Activated T-helper 2 cell treated with anti-CD3 and anti-CD28 coated beads, Interferon-gamma antibody, Interleukin-2, Interleukin-4, amounts not matched to agents 10 μg/mL and 5 μg/mL and 100 μg/mL, durations not matched to agents 14 hours and 24 hours and 36 hours (primary cell): ENCODE measurements around the gene OTUD6A. TPM values are rescaled to one million over a fixed set of nuclear protein-coding genes. Genes with fewer than 3 reads are reported as not detected.

Experiments used
- DNase-seq: peaks from one replicate; pipeline ENCODE4 v3.0.0; 2021; ENCODE audit warnings: low spot score
- H3K27ac Mint-ChIP-seq: one replicate; pipeline ENCODE4 v1.8.0; 2021; ENCODE audit warnings: mixed read lengths
- H3K27me3 Mint-ChIP-seq: one replicate; pipeline ENCODE4 v1.8.0; 2021; ENCODE audit warnings: low read depth, mixed read lengths
- H3K36me3 Mint-ChIP-seq: one replicate; pipeline ENCODE4 v1.8.0; 2021; ENCODE audit warnings: low read depth, mixed read lengths
- H3K4me1 Mint-ChIP-seq: one replicate; pipeline ENCODE4 v1.8.0; 2021; ENCODE audit warnings: low read depth, mixed read lengths
- H3K4me3 Mint-ChIP-seq: one replicate; pipeline ENCODE4 v1.8.0; 2021; ENCODE audit warnings: low read depth, mild to moderate bottlenecking, moderate library complexity, mixed read lengths
- H3K9me3 Mint-ChIP-seq: one replicate; pipeline ENCODE4 v1.8.0; 2021; ENCODE audit warnings: mixed read lengths
- intact Hi-C: fragments of 100-400 bp; cut with micrococcal nuclease; formaldehyde crosslinking; loops from one replicate; pipeline ENCODE4 v1.15.1; 2023
- total RNA-seq: library from RNA; stranded (reverse); gene quantifications from 2 replicates; pipeline ENCODE4 v1.2.3, GENCODE V29; 2022

The OTUD6A gene
- total RNA-seq, 1 donor from 2014 or later, result not detected

GRCh38 chrX:70054391-70054790 is 7.9 kb upstream of the OTUD6A start:
- H3K27ac Mint-ChIP-seq, result no peak overlapping the region
- H3K4me3 Mint-ChIP-seq, result no peak overlapping the region
- peaks cover 2% of the 10 kb centered on the region for H3K27me3 Mint-ChIP-seq
- no peaks in the 10 kb centered on the region for H3K9me3 Mint-ChIP-seq
- no peak for DNase-seq
- no peaks in the 10 kb centered on the region for H3K4me1 Mint-ChIP-seq
- intact Hi-C loops, result no loop called here
- H3K36me3 Mint-ChIP-seq, result no peaks in the 10 kb centered on the region

- H3K27me3 Mint-ChIP-seq, result peaks cover 2% of the 10 kb centered on the region
- H3K4me1 Mint-ChIP-seq, result no peaks in the 10 kb centered on the region
- H3K4me3 Mint-ChIP-seq, result no peak overlapping the region
- no peak for DNase-seq
- intact Hi-C loops, result no loop called here
- no peaks in the 10 kb centered on the region for H3K36me3 Mint-ChIP-seq
- H3K9me3 Mint-ChIP-seq, result no peaks in the 10 kb centered on the region
- no peak overlapping the region for H3K27ac Mint-ChIP-seq
Measured at GRCh38 chrX:70062961-70063550, 799 bp downstream of the OTUD6A start.

DNA sequence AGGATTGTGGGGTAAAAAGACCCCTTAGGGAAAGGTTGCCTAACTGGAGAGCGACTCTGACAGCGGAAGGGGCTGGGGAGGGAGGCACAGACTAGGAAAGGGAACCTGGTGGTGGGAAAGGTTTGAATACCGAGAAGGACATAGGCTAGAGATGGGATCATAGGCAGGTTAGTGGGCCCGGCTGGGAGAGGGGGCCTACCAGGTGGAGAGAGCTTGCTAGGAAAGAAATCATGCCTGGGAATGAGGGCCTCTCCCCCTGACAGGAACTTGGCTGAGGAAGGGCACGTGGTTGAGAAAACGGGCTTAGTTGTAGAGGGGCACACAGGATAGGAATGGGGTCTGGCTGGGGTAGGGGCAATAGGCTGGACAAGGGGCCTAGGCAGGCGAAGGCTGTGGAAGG is 4.4 kb downstream of the OTUD6A start:
- no peak for DNase-seq
- H3K4me1 Mint-ChIP-seq, result no peaks in the 10 kb centered on the region
- H3K27me3 Mint-ChIP-seq, result no peaks in the 10 kb centered on the region
- no peaks in the 10 kb centered on the region for H3K36me3 Mint-ChIP-seq
- H3K27ac Mint-ChIP-seq, result no peak overlapping the region
- no peak overlapping the region for H3K4me3 Mint-ChIP-seq
- intact Hi-C loops, result no loop called here
- H3K9me3 Mint-ChIP-seq, result no peaks in the 10 kb centered on the region

- Mint-ChIP-seq H3K27ac (no peak overlapping the region), H3K4me1 (no peaks in the 10 kb centered on the region), H3K9me3 (no peaks in the 10 kb centered on the region), H3K4me3 (no peak overlapping the region), H3K27me3 (peaks cover 1% of the 10 kb centered on the region), H3K36me3 (no peaks in the 10 kb centered on the region)
- no peak for DNase-seq
- intact Hi-C loops, result no loop called here
Measured at GRCh38 chrX:70079297-70079696, 17.0 kb downstream of the OTUD6A start.

DNA sequence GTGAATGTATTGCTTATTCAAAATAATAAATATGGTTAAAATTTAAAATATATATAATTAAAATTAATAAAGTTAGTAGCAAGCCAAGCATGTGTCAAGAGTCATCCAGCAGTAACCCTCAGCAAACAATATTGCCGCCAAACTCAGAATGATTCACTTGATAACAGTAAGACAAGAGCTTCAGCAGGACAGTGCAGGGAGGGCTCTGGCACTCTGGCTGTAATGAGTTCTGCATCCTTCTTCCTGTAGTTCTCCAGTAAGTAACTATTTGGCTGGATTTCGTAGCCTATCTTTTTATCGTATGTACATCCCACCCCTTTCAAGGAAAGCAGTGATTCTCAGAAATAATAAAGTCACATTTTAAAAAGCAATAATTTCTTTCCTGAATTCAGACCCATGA is 17.6 kb downstream of the OTUD6A start:
- Mint-ChIP-seq H3K27me3 (peaks cover 1% of the 10 kb centered on the region), H3K9me3 (no peaks in the 10 kb centered on the region), H3K27ac (no peak overlapping the region), H3K4me1 (no peaks in the 10 kb centered on the region), H3K4me3 (no peak overlapping the region), H3K36me3 (no peaks in the 10 kb centered on the region)
- intact Hi-C loops, result no loop called here
- no peak for DNase-seq

DNA sequence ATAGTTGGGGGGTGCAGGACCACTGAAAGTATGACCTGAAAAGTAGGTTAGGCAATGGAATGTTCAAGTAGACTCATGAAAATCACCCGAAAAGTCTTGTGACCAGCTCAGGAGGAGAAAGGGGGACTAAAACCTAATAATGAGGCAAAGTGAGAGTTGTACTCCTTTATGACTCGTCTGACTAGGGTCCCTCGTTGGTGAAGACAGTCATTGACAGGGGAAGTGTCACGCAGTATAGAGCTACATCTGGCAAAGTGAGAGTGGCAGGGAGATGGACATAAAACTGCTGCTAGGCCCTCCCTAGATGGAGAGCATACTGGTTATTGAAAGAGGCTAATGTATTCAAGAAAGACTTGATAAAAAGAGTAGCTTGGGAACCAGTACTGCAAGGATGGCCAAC is 20.5 kb downstream of the OTUD6A start:
- H3K27me3 Mint-ChIP-seq, result peaks cover 1% of the 10 kb centered on the region
- no peak overlapping the region for H3K4me3 Mint-ChIP-seq
- no peaks in the 10 kb centered on the region for H3K9me3 Mint-ChIP-seq
- H3K36me3 Mint-ChIP-seq, result no peaks in the 10 kb centered on the region
- H3K4me1 Mint-ChIP-seq, result no peaks in the 10 kb centered on the region
- H3K27ac Mint-ChIP-seq, result no peak overlapping the region
- intact Hi-C loops, result no loop called here
- DNase-seq, result no peak

DNA sequence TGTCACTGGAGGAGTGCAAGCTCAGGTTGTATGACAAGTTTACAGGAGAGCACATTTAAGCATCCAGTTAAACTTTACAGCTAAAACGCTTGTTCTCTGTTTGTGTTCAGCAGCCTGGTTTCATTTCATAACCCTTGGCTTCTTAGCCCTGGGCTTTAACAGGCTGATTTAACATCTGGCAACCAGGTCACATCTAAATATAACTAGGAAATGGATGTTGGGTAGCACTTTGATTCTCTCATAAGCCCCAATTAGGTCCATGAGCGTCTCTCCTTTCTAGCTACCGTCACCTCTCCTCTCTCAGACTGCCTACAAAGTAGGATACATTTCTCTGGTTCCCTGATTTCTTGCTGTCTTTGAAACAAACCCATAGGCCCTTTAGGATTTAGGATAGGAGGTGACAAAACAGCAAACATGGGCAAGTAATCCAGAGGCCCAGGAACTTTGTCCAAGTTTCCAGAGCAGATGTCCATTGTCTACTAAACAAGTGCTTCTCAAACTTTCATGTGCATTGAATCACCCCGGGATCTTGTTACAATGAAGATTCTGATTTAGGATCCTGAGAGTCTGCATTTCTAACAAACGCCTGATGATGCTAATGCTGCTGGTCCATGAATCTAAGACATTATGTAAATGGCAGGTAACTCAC is 22.5 kb downstream of the OTUD6A start:
- DNase-seq, result no peak
- Mint-ChIP-seq H3K9me3 (no peaks in the 10 kb centered on the region), H3K4me3 (no peak overlapping the region)

DNA sequence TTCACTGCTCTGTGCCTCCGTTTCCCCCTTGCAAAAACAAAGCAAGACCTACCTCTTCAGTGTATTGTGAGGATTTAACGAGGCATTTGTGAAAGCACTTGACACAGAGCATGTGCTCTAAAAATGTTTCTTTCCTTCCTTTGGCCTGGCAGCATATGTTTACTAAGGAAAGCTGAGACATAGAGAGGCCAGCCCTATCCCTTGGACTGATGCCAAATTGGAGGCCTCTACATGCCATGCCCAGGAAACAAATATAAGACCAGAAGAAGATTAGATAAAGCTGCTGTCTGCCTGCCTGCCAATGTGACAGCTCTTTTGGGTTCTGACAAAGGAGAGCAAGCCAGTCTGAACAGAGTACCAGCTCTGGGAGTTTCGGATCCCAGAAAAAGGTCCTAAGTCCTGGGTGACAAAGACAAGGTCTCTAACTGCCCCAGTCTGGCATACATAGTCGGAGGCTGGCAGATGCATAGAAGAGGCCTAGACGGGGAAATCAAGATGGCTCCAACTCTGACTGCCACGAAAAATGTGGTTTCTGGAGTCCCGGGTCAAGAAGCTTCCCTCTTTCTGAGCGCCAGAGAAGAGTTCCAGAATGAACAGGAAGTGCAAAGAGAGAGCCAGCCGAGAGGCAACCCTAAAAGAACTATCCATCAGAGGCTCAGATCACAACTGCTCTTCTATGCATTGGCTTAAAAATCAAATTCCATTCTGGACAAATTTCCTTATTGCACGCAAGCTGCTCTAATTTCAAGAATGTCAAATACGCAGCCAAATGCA is 25.8 kb downstream of the OTUD6A start:
- no peak overlapping the region for H3K27ac Mint-ChIP-seq
- H3K36me3 Mint-ChIP-seq, result no peaks in the 10 kb centered on the region
- no peaks in the 10 kb centered on the region for H3K27me3 Mint-ChIP-seq
- H3K9me3 Mint-ChIP-seq, result no peaks in the 10 kb centered on the region
- no peaks in the 10 kb centered on the region for H3K4me1 Mint-ChIP-seq
- no peak for DNase-seq
- intact Hi-C loops, result no loop called here
- no peak overlapping the region for H3K4me3 Mint-ChIP-seq

More for the DNA sequence above, 22.5 kb downstream of the OTUD6A start:
- Mint-ChIP-seq H3K36me3 (no peaks in the 10 kb centered on the region), H3K4me1 (no peaks in the 10 kb centered on the region), H3K27me3 (no peaks in the 10 kb centered on the region), H3K27ac (no peak overlapping the region)
- intact Hi-C loops, result no loop called here

GRCh38 chrX:70088751-70089150 is 26.5 kb downstream of the OTUD6A start:
- no peak overlapping the region for H3K27ac Mint-ChIP-seq
- H3K4me1 Mint-ChIP-seq, result no peaks in the 10 kb centered on the region
- H3K4me3 Mint-ChIP-seq, result no peak overlapping the region
- no peak for DNase-seq
- no peaks in the 10 kb centered on the region for H3K27me3 Mint-ChIP-seq
- H3K9me3 Mint-ChIP-seq, result no peaks in the 10 kb centered on the region
- no peaks in the 10 kb centered on the region for H3K36me3 Mint-ChIP-seq
- intact Hi-C loops, result no loop called here

DNA sequence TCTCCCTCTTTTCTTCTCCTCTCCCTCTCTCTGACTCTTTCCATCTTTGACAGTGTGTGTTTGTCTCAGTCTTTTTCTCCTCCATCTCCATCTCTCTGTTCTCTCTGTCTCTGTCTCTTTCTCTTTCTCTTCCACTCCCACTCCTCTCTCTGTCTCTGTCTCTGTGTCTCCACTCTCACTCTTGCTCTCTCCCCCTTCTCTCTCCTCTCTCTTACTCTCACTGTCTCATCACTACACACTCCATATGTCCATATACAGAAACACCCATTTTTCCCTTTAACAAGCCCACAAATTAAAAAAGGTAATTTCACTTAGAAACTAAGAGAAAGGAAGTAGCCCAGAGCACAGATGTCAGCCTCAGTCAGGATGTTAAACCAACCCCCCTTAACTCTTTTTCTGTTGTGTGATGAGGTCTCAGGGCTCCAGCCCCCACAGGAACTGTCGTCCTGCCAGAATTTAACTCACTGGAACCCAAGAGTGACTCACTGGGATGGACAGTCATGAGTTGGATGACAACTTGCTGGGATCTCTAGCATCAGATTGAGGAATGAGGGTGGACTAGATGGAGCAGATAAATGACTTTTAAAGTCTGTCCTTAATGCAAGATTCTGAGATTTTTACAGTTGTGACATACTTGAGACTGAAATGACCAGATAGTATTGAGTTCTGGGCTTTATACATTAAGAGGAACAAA is 27.5 kb downstream of the OTUD6A start:
- H3K27ac Mint-ChIP-seq, result no peak overlapping the region
- no peaks in the 10 kb centered on the region for H3K4me1 Mint-ChIP-seq
- H3K36me3 Mint-ChIP-seq, result no peaks in the 10 kb centered on the region
- H3K27me3 Mint-ChIP-seq, result no peaks in the 10 kb centered on the region
- no peak for DNase-seq
- intact Hi-C loops, result no loop called here
- no peak overlapping the region for H3K4me3 Mint-ChIP-seq
- no peaks in the 10 kb centered on the region for H3K9me3 Mint-ChIP-seq

DNA sequence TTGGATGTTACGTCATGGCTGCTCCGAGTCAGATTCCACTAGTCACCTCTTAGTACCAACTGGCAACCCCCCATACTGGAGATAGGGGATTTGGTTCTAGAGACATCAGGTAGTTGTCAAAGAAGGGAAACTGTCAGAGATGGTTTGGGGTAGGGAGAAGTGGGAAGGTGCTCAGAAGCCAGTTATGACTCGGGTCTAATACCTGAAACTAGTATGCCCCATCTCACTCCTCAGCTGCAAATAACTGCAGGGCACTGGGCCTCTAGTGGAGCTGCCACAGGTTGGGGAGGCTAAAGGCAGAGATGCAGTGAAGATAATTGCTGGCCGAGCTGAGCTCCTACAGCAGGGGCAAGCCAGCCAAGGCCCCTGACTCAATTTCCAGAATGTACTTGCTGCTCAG is 30.0 kb downstream of the OTUD6A start:
- no peak overlapping the region for H3K27ac Mint-ChIP-seq
- DNase-seq, result no peak
- no peaks in the 10 kb centered on the region for H3K27me3 Mint-ChIP-seq
- no peaks in the 10 kb centered on the region for H3K4me1 Mint-ChIP-seq
- no peaks in the 10 kb centered on the region for H3K36me3 Mint-ChIP-seq
- intact Hi-C loops, result no loop called here
- no peaks in the 10 kb centered on the region for H3K9me3 Mint-ChIP-seq
- no peak overlapping the region for H3K4me3 Mint-ChIP-seq

- Mint-ChIP-seq H3K9me3 (no peaks in the 10 kb centered on the region), H3K4me1 (no peaks in the 10 kb centered on the region), H3K27me3 (peaks cover 3% of the 10 kb centered on the region), H3K4me3 (no peak overlapping the region), H3K27ac (no peak overlapping the region), H3K36me3 (no peaks in the 10 kb centered on the region)
- no peak for DNase-seq
- intact Hi-C loops, result loop anchor here (5.0 kb wide), 3 partner anchors 64 to 604 kb away; no protein-coding TSS in a partner anchor
Measured at GRCh38 chrX:70096052-70096451, 33.8 kb downstream of the OTUD6A start.

GRCh38 chrX:70105229-70105628 is 43.0 kb downstream of the OTUD6A start:
- Mint-ChIP-seq H3K9me3 (no peaks in the 10 kb centered on the region), H3K27ac (no peak overlapping the region), H3K27me3 (peaks cover 2% of the 10 kb centered on the region), H3K4me1 (no peaks in the 10 kb centered on the region), H3K36me3 (no peaks in the 10 kb centered on the region), H3K4me3 (no peak overlapping the region)
- intact Hi-C loops, result no loop called here
- DNase-seq, result no peak
